Measurements from ENCODE around the gene LEFTY1.

DNA sequence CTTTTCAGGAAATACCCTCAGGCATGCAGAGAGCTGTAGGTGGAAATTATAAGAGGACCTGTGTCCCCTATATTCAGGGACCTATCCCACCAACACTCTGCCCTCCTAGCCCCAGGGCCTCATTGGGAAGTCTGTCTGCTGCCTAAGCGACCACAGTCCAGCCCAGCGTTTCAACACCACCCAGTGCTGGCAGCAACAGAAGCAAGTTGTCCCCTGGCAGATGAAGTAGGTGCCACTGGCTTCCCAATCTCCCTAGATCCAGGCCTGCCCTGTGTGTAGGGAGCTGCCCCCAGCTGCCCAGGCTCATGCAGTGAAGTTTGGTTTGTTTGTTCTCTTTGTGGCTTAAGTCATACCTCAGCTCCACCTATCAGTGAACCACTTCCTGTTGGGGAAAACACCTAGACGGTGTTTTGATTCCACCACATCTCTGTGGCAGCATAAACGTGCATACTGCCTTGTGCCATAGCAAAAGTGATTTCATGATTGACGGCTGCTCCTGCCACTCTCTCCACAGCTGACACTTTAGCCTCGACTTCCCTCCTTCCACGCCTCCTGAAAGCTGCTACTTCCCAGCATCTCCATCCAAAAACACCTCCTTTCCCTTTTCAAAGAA, 8.1 kb upstream of the LEFTY1 start:
- TF ChIP-seq, protein P1, sequence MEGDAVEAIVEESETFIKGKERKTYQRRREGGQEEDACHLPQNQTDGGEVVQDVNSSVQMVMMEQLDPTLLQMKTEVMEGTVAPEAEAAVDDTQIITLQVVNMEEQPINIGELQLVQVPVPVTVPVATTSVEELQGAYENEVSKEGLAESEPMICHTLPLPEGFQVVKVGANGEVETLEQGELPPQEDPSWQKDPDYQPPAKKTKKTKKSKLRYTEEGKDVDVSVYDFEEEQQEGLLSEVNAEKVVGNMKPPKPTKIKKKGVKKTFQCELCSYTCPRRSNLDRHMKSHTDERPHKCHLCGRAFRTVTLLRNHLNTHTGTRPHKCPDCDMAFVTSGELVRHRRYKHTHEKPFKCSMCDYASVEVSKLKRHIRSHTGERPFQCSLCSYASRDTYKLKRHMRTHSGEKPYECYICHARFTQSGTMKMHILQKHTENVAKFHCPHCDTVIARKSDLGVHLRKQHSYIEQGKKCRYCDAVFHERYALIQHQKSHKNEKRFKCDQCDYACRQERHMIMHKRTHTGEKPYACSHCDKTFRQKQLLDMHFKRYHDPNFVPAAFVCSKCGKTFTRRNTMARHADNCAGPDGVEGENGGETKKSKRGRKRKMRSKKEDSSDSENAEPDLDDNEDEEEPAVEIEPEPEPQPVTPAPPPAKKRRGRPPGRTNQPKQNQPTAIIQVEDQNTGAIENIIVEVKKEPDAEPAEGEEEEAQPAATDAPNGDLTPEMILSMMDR (IDR thresholded peaks at IDR 0.05; ENCODE audit: borderline replicate concordance, extremely low read depth, low read length, poor library complexity, severe bottlenecking), result no peak
- no peak for TF ChIP-seq EZH2 (IDR thresholded peaks at IDR 0.05; ENCODE audit: borderline replicate concordance, low read depth, low read length, severe bottlenecking)

Measured in DND-41 (cell line).